NCI-H526 (cell line): Measurements from ENCODE around the gene ZNF438.
"Not testable (repeated sequence)": the region's sequence is repeated elsewhere in the genome, so short reads cannot be mapped to it uniquely, and the experiment has no call there.

Experiments used
- DNase-seq, 2 experiments: peaks; one replicate each; lab custom pipeline; 2025; lab: John Stamatoyannopoulos, UW

Gene ZNF438

GRCh38 chr10:30986053-30986555, 45.6 kb downstream of the ZNF438 start:
- no peak for DNase-seq

- DNase-seq = no peak
These were observed 46.2 kb downstream of the ZNF438 start for GRCh38 chr10:30985512-30985911.

GRCh38 chr10:30984563-30985328, 46.9 kb downstream of the ZNF438 start:
- no peak for DNase-seq

GRCh38 chr10:30983209-30983608, 48.5 kb downstream of the ZNF438 start:
- not testable (repeated sequence) for DNase-seq

- no peak for DNase-seq
These were observed 50.6 kb downstream of the ZNF438 start for GRCh38 chr10:30980951-30981616.

- no peak for DNase-seq
These were observed 51.7 kb downstream of the ZNF438 start for GRCh38 chr10:30979956-30980355.

- no peak for DNase-seq
These were observed 52.8 kb downstream of the ZNF438 start for GRCh38 chr10:30978843-30979242.

GRCh38 chr10:30977385-30977784, 54.3 kb downstream of the ZNF438 start:
- no peak for DNase-seq

- no peak for DNase-seq
These were observed 56.8 kb downstream of the ZNF438 start for GRCh38 chr10:30974773-30975415.

- DNase-seq = no peak
These were observed 57.3 kb downstream of the ZNF438 start for GRCh38 chr10:30974355-30974754.

GRCh38 chr10:30973737-30974136, 57.9 kb downstream of the ZNF438 start:
- DNase-seq = no peak

- DNase-seq = no peak
These were observed 60.8 kb downstream of the ZNF438 start for GRCh38 chr10:30970760-30971460.

- DNase-seq = no peak
These were observed 63.0 kb downstream of the ZNF438 start for GRCh38 chr10:30968711-30969110.

GRCh38 chr10:30967650-30968410, 63.8 kb downstream of the ZNF438 start:
- DNase-seq = no peak

GRCh38 chr10:30963992-30964930, 67.4 kb downstream of the ZNF438 start:
- no peak for DNase-seq

GRCh38 chr10:30962522-30962921, 69.1 kb downstream of the ZNF438 start:
- no peak for DNase-seq

GRCh38 chr10:30959836-30960210, 71.8 kb downstream of the ZNF438 start:
- no peak for DNase-seq

GRCh38 chr10:30949218-30949617, 82.4 kb downstream of the ZNF438 start:
- DNase-seq = not testable (repeated sequence)

GRCh38 chr10:30944005-30944404, 87.7 kb downstream of the ZNF438 start:
- DNase-seq = no peak

GRCh38 chr10:30943451-30943850, 88.2 kb downstream of the ZNF438 start:
- DNase-seq = no peak
